ENCODE data around the gene PKLR.

- TF ChIP-seq POLR2A (IDR thresholded peaks at IDR 0.05) (no peak), CTCF (IDR thresholded peaks at IDR 0.05) (no peak)
Measured at GRCh38 chr1:155319536-155319935, 18.3 kb upstream of the PKLR start.
